Osteocyte (in vitro differentiated cells): ENCODE data around the gene MIAT. TPM values are rescaled to one million over a fixed set of nuclear protein-coding genes. Genes with fewer than 3 reads are reported as not detected.
A peak's percentile ranks its signal among the peaks of the same experiment; 100 is the strongest.

Experiments used
- DNase-seq: peaks from one replicate; pipeline ENCODE4 v3.0.0; 2021; ENCODE audit warnings: mixed read lengths; ENCODE audit not compliant: unreplicated experiment; ENCODE audit errors: extremely low spot score
- H3K27ac Mint-ChIP-seq: one replicate; pipeline ENCODE4 v1.8.0; 2021; ENCODE audit warnings: mild to moderate bottlenecking, mixed read lengths; ENCODE audit not compliant: unreplicated experiment
- H3K27me3 Mint-ChIP-seq: one replicate; pipeline ENCODE4 v1.8.0; 2021; ENCODE audit warnings: mixed read lengths; ENCODE audit not compliant: unreplicated experiment
- H3K36me3 Mint-ChIP-seq: one replicate; pipeline ENCODE4 v1.8.0; 2021; ENCODE audit warnings: mixed read lengths; ENCODE audit not compliant: unreplicated experiment
- H3K4me1 Mint-ChIP-seq: one replicate; pipeline ENCODE4 v1.8.0; 2021; ENCODE audit warnings: mixed read lengths; ENCODE audit not compliant: unreplicated experiment
- H3K4me3 Mint-ChIP-seq: one replicate; pipeline ENCODE4 v1.8.0; 2021; ENCODE audit warnings: mild to moderate bottlenecking, moderate library complexity, mixed read lengths; ENCODE audit not compliant: unreplicated experiment
- H3K9me3 Mint-ChIP-seq: one replicate; pipeline ENCODE4 v1.8.0; 2021; ENCODE audit warnings: mixed read lengths; ENCODE audit not compliant: unreplicated experiment
- total RNA-seq: library from RNA; stranded (reverse); gene quantifications from 2 replicates; pipeline ENCODE4 v1.2.1, GENCODE V29; 2021
- TF ChIP-seq, protein P1 (sequence below): fragments of 200-600 bp; sonication (generic); IDR thresholded peaks from 2 replicates; pipeline ENCODE4 v1.5.0; 2021; ENCODE audit warnings: antibody characterized with exemption, mild to moderate bottlenecking, moderate library complexity

MIAT gene
- total RNA-seq, 1 donor from 2014 or later = 3.3 TPM

DNA sequence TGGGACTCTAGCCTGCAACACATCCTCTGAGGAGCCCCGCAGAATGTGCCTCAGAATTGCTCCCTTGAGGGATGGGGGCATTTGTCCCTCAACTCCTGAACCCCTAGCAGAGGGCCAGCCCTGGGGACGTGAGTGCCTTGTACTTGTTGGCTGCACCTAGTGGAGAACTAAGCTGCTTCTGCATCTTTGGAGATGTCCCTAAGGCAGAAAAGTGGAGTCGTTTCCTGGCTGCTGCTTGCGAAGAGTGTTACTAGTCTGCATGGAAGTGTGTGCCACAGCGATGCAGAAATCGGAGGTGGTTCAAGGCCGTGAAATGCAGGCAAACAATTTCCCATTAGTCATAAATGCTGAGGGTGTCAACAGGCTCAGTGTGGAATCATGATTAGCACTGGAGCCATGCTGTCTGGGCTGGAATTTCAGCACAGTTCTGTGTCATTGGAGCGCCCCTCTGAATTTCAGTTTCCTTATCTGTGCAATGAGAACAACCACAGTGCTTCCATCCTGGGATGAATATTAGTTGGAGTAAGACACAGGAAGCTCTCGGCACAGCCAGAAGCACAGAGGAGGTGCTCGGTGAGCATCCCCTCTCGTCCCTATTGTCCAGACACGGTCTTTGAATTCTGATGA is 56.5 kb downstream of the MIAT start:
- peaks cover 53% of the 10 kb centered on the region for H3K4me1 Mint-ChIP-seq
- no peak for DNase-seq
- no peaks in the 10 kb centered on the region for H3K27me3 Mint-ChIP-seq
- TF ChIP-seq, protein P1, sequence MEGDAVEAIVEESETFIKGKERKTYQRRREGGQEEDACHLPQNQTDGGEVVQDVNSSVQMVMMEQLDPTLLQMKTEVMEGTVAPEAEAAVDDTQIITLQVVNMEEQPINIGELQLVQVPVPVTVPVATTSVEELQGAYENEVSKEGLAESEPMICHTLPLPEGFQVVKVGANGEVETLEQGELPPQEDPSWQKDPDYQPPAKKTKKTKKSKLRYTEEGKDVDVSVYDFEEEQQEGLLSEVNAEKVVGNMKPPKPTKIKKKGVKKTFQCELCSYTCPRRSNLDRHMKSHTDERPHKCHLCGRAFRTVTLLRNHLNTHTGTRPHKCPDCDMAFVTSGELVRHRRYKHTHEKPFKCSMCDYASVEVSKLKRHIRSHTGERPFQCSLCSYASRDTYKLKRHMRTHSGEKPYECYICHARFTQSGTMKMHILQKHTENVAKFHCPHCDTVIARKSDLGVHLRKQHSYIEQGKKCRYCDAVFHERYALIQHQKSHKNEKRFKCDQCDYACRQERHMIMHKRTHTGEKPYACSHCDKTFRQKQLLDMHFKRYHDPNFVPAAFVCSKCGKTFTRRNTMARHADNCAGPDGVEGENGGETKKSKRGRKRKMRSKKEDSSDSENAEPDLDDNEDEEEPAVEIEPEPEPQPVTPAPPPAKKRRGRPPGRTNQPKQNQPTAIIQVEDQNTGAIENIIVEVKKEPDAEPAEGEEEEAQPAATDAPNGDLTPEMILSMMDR = no peak
- H3K27ac Mint-ChIP-seq = peak overlapping the region; percentile 71
- no peaks in the 10 kb centered on the region for H3K9me3 Mint-ChIP-seq
- peaks cover 2% of the 10 kb centered on the region for H3K36me3 Mint-ChIP-seq
- H3K4me3 Mint-ChIP-seq = no peak overlapping the region

DNA sequence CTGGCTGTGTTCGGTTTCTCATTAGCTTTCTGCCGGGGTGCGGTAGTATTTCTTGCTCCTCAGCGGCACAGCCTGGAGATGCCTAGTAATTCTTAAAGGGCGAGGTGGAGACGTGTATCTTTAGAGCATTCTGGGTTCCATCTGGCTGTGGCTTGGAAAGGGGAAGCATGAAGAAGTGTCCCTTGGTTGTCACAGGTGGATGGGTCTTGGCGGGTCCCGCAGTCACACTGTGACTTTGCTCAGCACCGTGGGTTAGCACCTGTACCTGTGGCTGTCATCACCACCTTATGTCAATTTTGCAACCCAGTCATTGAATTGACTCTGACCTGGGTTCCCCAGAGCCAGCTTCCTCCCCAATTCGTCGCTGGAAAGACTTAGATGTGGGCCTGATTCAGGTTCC is 57.6 kb downstream of the MIAT start:
- Mint-ChIP-seq H3K9me3 (no peaks in the 10 kb centered on the region), H3K4me1 (peaks cover 52% of the 10 kb centered on the region), H3K27me3 (no peaks in the 10 kb centered on the region), H3K27ac (peak overlapping the region; percentile 71), H3K4me3 (no peak overlapping the region), H3K36me3 (peaks cover 2% of the 10 kb centered on the region)
- no peak for DNase-seq
- TF ChIP-seq, protein P1 = no peak

DNA sequence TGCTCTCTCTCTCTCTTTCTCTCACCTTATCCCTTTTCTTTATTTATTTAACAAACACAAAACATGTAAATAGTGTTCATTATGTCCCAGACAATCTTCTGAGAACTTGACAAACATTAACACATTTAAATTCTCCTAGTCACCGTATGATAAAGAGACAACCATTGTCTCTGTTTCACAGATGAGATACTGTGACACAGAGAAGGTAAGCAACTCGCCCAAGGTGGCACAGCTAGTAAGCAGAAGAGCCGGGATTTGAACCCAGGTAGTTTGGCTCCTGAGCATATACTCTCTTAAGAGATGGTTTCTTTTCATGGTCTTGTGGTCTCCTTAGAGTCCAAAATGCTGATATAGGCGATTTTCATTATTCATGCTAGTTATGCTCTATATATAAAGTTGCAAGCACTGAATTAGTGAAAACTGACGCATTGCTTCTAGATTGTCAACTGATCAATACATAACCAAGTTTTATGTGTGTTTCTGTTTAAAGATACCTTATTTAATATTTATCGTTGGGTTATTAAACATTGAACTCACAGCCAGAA is 58.1 kb downstream of the MIAT start:
- peaks cover 4% of the 10 kb centered on the region for H3K36me3 Mint-ChIP-seq
- no peaks in the 10 kb centered on the region for H3K9me3 Mint-ChIP-seq
- no peak overlapping the region for H3K27ac Mint-ChIP-seq
- TF ChIP-seq, protein P1 = no peak
- peaks cover 51% of the 10 kb centered on the region for H3K4me1 Mint-ChIP-seq
- no peaks in the 10 kb centered on the region for H3K27me3 Mint-ChIP-seq
- DNase-seq = no peak
- no peak overlapping the region for H3K4me3 Mint-ChIP-seq

DNA sequence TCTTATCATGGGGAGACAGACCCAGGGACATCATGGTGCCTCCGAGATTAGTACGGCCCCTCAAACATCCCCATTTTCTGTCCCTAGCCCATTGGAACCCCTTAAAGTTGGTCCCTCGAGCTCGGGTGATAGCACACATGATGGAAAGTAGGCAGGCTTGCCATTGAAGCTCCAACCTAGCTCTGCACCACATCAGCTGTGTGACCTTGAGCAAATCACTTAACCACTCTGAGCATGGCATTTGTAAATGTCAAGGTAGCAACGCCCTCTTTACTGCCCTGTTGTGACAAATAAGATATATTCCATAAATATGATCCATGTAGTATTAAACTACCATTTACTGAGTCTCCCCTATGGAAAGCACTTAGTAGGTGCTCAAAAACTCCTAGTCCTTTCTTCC is 61.1 kb downstream of the MIAT start:
- DNase-seq = no peak
- Mint-ChIP-seq H3K4me3 (no peak overlapping the region), H3K9me3 (no peaks in the 10 kb centered on the region), H3K27me3 (no peaks in the 10 kb centered on the region), H3K4me1 (peaks cover 52% of the 10 kb centered on the region), H3K27ac (peak overlapping the region; percentile 78), H3K36me3 (peaks cover 10% of the 10 kb centered on the region)
- TF ChIP-seq, protein P1 = no peak

DNA sequence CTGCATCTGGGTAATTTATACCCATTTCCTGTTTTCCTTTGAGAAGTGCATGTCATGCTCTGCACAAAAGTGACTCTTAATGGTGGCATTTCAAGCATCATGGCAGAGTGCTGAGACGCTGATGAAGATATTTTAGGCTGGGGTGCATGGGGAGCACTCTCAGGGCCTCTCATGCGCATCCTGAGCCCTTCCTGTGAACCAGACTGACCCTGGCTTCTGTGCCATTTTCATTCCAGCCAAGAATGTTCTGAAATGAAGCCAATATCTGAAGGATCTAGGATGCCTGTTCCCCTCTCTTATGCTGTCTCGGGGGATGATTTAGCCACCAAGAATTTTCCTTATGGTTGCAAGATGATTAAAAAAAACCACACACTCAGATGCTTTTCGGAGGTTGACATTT is 61.5 kb downstream of the MIAT start:
- Mint-ChIP-seq H3K4me3 (no peak overlapping the region), H3K9me3 (no peaks in the 10 kb centered on the region), H3K27ac (peak overlapping the region; percentile 78), H3K4me1 (peaks cover 48% of the 10 kb centered on the region), H3K27me3 (no peaks in the 10 kb centered on the region), H3K36me3 (peaks cover 12% of the 10 kb centered on the region)
- TF ChIP-seq, protein P1 = no peak
- DNase-seq = no peak
